Testis (tissue), 3 donors: Measurements from ENCODE around the gene TMEM169. TPM values are rescaled to one million over a fixed set of nuclear protein-coding genes. Genes with fewer than 3 reads are reported as not detected.

Experiments
- DNase-seq: peaks from one replicate; pipeline ENCODE4 v3.0.0-alpha.2; 2019
- H3K27ac ChIP-seq, 2 donors: fragments of 200-600 bp; sonication (generic); one replicate each; pipeline ENCODE4 v1.5.1; 2019
- H3K27me3 ChIP-seq: fragments of 200-600 bp; sonication (generic); one replicate; pipeline ENCODE4 v1.5.1; 2019
- H3K36me3 ChIP-seq: fragments of 200-600 bp; sonication (generic); one replicate; pipeline ENCODE4 v1.5.1; 2017; ENCODE audit warnings: low read depth; ENCODE audit errors: missing control alignments
- H3K4me1 ChIP-seq: fragments of 200-600 bp; sonication (generic); one replicate; pipeline ENCODE4 v1.5.1; 2019
- H3K4me3 ChIP-seq, 2 donors: fragments of 200-600 bp; sonication (generic); one replicate each; pipeline ENCODE4 v1.5.1; 2017 to 2019
- H3K9me3 ChIP-seq: fragments of 200-600 bp; sonication (generic); one replicate; pipeline ENCODE4 v1.5.1; 2017
- CTCF ChIP-seq, 3 experiments: fragments of 450-650 bp in 2 of 3; fragments of 200-600 bp in 1 of 3; sonication (generic) in 1 of 3; IDR thresholded peaks; one replicate each; pipeline ENCODE4 v1.5.1; 2016 to 2019; ENCODE audit warnings: antibody characterized with exemption in 3 of 3, mild to moderate bottlenecking in 2 of 3, moderate library complexity in 1 of 3
- POLR2A ChIP-seq: fragments of 450-650 bp; IDR thresholded peaks from one replicate; pipeline ENCODE4 v1.6.1; 2017; ENCODE audit warnings: antibody characterized with exemption, mild to moderate bottlenecking, moderate library complexity
- WGBS, 2 donors: methylation state at CpG; one replicate each; pipeline ENCODE4 v1.1.5; 2018; 5-methylcytosine and 5-hydroxymethylcytosine counted together
- intact Hi-C: fragments of 100-400 bp; cut with DNase I; formaldehyde crosslinking; loops from one replicate; pipeline ENCODE4 v1.15.1; 2023; ENCODE audit warnings: low total_unique reads
- polyA plus RNA-seq: library from polyadenylated mRNA; stranded (reverse); fragments of 350-450 nt; fragmentation: Illumina TruSeq; extraction: RNeasy Lipid Tissue Mini Kit (QIAGEN cat#74804); gene quantifications from one replicate; pipeline ENCODE4 v1.2.3, GENCODE V29; 2014; ENCODE audit warnings: low read depth, low replicate concordance; ENCODE audit not compliant: insufficient read depth
- total RNA-seq, 2 donors: library from RNA; depleted of rRNA; stranded (reverse); fragments of >200 nt; gene quantifications; one replicate each; pipeline ENCODE4 v1.2.3, GENCODE V29; 2016

Gene TMEM169
- total and polyA plus RNA-seq, 3 donors from 2014 or later = 0.31 to 1.0 (median 0.37) TPM

GRCh38 chr2:216116418-216116817, 34.7 kb downstream of the TMEM169 start:
- no peak overlapping the region for H3K4me3 ChIP-seq
- H3K9me3 ChIP-seq = no peaks in the 10 kb centered on the region
- no peak for TF ChIP-seq POLR2A
- no peak for TF ChIP-seq CTCF (IDR thresholded peaks at IDR 0.05)
- no peak overlapping the region for H3K27ac ChIP-seq
- WGBS, 2 donors = 73 to 81% methylated on average over 1 of the region's 1 CpG
- peaks cover 15% of the 10 kb centered on the region for H3K4me1 ChIP-seq
- intact Hi-C loops = loop anchor here (10.0 kb wide), 1 partner anchor 288 kb away; no protein-coding TSS in a partner anchor
- H3K36me3 ChIP-seq = no peaks in the 10 kb centered on the region
- no peak for DNase-seq
- no peaks in the 10 kb centered on the region for H3K27me3 ChIP-seq

GRCh38 chr2:216117561-216118340, 36.0 kb downstream of the TMEM169 start:
- Histone ChIP-seq H3K36me3 (no peaks in the 10 kb centered on the region), H3K9me3 (no peaks in the 10 kb centered on the region), H3K27ac (no peak overlapping the region), H3K27me3 (no peaks in the 10 kb centered on the region), H3K4me1 (peaks cover 15% of the 10 kb centered on the region), H3K4me3 (no peak overlapping the region)
- DNase-seq = no peak
- intact Hi-C loops = loop anchor here (10.0 kb wide), 1 partner anchor 287 kb away; no protein-coding TSS in a partner anchor
- 75 to 77% methylated on average over 4 of the region's 4 CpGs for WGBS, 2 donors
- TF ChIP-seq CTCF (IDR thresholded peaks at IDR 0.05) = no peak
- no peak for TF ChIP-seq POLR2A

DNA sequence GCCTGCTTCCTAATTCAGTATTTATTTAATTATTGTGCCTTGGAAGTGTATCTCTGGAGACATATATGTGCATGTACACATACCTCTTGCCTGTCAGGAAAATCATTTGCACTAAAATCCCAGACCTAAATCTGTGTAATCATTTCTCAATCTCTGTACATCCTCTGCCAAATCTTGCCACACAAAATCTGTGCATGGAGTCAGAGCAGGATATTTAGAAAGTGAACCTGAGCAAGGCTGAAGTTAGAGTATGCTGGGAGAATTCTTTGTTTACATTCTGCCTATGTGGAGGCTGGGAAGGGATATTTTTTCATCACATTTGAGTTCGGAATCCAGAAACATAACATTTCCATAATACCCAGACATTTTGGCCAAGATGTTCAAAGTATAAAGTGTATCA, 36.8 kb downstream of the TMEM169 start:
- Histone ChIP-seq H3K36me3 (no peaks in the 10 kb centered on the region), H3K4me3 (no peak overlapping the region), H3K27ac (no peak overlapping the region), H3K9me3 (no peaks in the 10 kb centered on the region), H3K27me3 (no peaks in the 10 kb centered on the region), H3K4me1 (peaks cover 15% of the 10 kb centered on the region)
- TF ChIP-seq CTCF (IDR thresholded peaks at IDR 0.05) (no peak), POLR2A (no peak)
- intact Hi-C loops = loop anchor here (10.0 kb wide), 1 partner anchor 286 kb away; no protein-coding TSS in a partner anchor
- 89 to 91% methylated on average over 1 of the region's 1 CpG for WGBS, 2 donors
- no peak for DNase-seq

DNA sequence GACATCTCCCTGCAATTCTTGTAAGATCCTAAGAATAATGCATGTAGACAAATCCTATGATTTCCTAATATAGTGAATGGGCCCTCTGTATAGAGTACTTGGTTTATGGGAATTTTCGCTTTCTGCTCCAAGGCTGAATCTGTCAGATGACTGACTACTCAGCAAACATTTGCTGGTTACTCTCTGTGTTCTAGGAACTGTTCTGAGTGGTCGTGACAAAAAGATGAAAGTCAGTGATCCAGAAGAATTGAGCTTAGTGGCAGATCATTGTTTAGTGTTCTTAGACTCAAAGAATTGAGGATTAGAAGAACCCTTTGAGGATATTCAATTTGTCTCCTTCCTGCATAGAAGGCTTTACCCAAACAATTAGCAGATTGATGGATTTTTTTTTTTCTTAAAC, 37.4 kb downstream of the TMEM169 start:
- H3K27ac ChIP-seq = no peak overlapping the region
- DNase-seq = no peak
- no peaks in the 10 kb centered on the region for H3K9me3 ChIP-seq
- 81 to 90% methylated on average over 2 of the region's 2 CpGs for WGBS, 2 donors
- intact Hi-C loops = loop anchor here (10.0 kb wide), 1 partner anchor 286 kb away; no protein-coding TSS in a partner anchor
- H3K4me3 ChIP-seq = no peak overlapping the region
- no peak for TF ChIP-seq POLR2A
- no peak for TF ChIP-seq CTCF (IDR thresholded peaks at IDR 0.05)
- no peaks in the 10 kb centered on the region for H3K27me3 ChIP-seq
- H3K36me3 ChIP-seq = no peaks in the 10 kb centered on the region
- H3K4me1 ChIP-seq = peaks cover 14% of the 10 kb centered on the region
